Natural killer cell (primary cell): ENCODE data around the gene NRXN2. TPM values are rescaled to one million over a fixed set of nuclear protein-coding genes. Genes with fewer than 3 reads are reported as not detected.

Source experiments
- ATAC-seq, 3 donors: fragments of 150-1000 bp in 2 of 3; fragments of 200-7000 bp in 1 of 3; cut with Tn5 transposase; 1 replicate in 1 of 3; 2 replicates in 2 of 3; pipeline ENCODE4 v1.10.0; 2021; ENCODE audit warnings: mild to moderate bottlenecking in 2 of 3, moderate library complexity in 2 of 3
- DNase-seq, 2 donors: peaks; one replicate each; pipeline versions ENCODE4 v3.0.0 to v3.0.0-alpha.2; 2013 to 2021; ENCODE audit warnings: mixed read lengths in 1 of 2
- H3K27ac ChIP-seq: one replicate; pipeline ENCODE4 v1.5.1; 2013; ENCODE audit warnings: mild to moderate bottlenecking, low read length
- H3K27me3 ChIP-seq: one replicate; pipeline ENCODE4 v1.6.1; 2013; ENCODE audit warnings: low read length; ENCODE audit not compliant: control insufficient read depth, insufficient read depth
- H3K36me3 ChIP-seq: one replicate; pipeline ENCODE4 v1.6.1; 2013; ENCODE audit warnings: low read length; ENCODE audit not compliant: control insufficient read depth, insufficient read depth
- H3K4me1 ChIP-seq: one replicate; pipeline ENCODE4 v1.6.1; 2013; ENCODE audit warnings: low read length; ENCODE audit not compliant: control insufficient read depth, insufficient read depth
- H3K4me3 ChIP-seq: one replicate; pipeline ENCODE4 v1.5.1; 2013; ENCODE audit warnings: low read length
- H3K9me3 ChIP-seq: one replicate; pipeline ENCODE4 v1.6.1; 2013; ENCODE audit warnings: low read length; ENCODE audit not compliant: control insufficient read depth, insufficient read depth
- H3K27ac Mint-ChIP-seq, 2 donors: one replicate each; pipeline ENCODE4 v1.8.0; 2022; ENCODE audit warnings: mild to moderate bottlenecking in 2 of 2, mixed read lengths in 2 of 2, moderate library complexity in 1 of 2
- H3K27me3 Mint-ChIP-seq, 2 donors: one replicate each; pipeline ENCODE4 v1.8.0; 2022; ENCODE audit warnings: low read depth in 2 of 2, mixed read lengths in 2 of 2
- H3K36me3 Mint-ChIP-seq: one replicate; pipeline ENCODE4 v1.8.0; 2022; ENCODE audit warnings: mixed read lengths
- H3K4me1 Mint-ChIP-seq, 2 donors: one replicate each; pipeline ENCODE4 v1.8.0; 2022; ENCODE audit warnings: mixed read lengths in 2 of 2
- H3K4me3 Mint-ChIP-seq: one replicate; pipeline ENCODE4 v1.8.0; 2022; ENCODE audit warnings: mild to moderate bottlenecking, moderate library complexity, mixed read lengths
- H3K9me3 Mint-ChIP-seq, 2 donors: one replicate each; pipeline ENCODE4 v1.8.0; 2022; ENCODE audit warnings: mixed read lengths in 2 of 2
- WGBS: methylation state at CpG from one replicate; pipeline ENCODE4 v1.1.7; 2013; ENCODE audit warnings: missing lambda C conversion rate; ENCODE audit not compliant: insufficient coverage; 5-methylcytosine and 5-hydroxymethylcytosine counted together
- intact Hi-C: fragments of 100-400 bp; cut with micrococcal nuclease; formaldehyde crosslinking; loops from one replicate; pipeline ENCODE4 v1.14.2; 2022
- total RNA-seq, 4 donors: library from RNA; stranded (reverse); fragments of 120-200 nt in 1 of 4; gene quantifications; one replicate each; pipeline versions ENCODE4 v1.2.3 to v1.2.4, GENCODE V29; 2013 to 2022
- TF ChIP-seq, protein P1 (sequence below): fragments of 200-600 bp; IDR thresholded peaks from one replicate; pipeline ENCODE4 v1.8.0; 2022; ENCODE audit warnings: antibody characterized with exemption

The NRXN2 gene
- total RNA-seq, 3 donors from 2014 or later (not counting 1 experiment from before 2014, with no cell fraction given), result 2.9 to 9.6 (median 7.7) TPM

DNA sequence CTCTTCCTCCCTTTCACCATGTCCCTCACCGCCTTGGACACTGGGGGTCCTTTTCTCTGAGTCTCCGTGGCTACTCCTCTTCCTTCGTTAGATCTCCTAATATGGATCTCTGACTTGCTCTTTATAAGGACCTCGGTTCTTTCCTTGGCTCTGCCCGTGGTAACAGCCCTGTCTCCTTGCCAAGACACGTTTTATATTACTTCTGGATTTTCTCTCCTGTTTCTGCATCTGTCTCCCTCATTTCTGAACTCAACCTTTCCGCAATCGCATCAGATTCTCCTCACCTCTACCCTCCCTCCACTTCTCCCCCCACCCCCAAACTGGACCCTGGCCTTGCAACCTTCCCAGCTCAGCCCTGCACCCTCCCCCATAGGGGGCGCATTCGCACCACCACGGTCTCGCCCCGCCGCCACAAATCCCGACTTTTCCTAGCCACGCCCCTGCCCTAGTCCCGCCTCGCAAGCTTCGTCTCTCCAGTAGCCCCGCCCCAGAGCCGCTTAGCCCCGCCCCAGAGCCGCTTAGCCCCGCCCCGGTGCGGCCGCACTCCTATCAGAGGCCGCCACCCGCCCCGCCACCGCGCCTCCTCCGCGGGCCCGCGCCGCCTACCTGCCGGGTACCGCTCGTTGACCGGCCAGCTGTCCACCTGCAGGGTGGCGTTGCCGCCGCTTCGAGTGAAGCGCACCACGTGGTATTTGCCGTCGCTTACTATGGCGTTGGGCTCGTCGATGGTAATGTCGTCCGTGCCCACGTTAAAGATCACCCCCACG lies 93.0 kb downstream of the NRXN2 start:
- no peak overlapping the region for H3K4me3 ChIP-seq
- Mint-ChIP-seq H3K27ac (no peak overlapping the region), H3K9me3 (no peaks in the 10 kb centered on the region), H3K4me3 (no peak overlapping the region), H3K36me3 (no peaks in the 10 kb centered on the region), H3K4me1 (peaks cover 20 to 30% of the 10 kb centered on the region in 2 donors), H3K27me3 (no peaks in the 10 kb centered on the region)
- WGBS, result 89% methylated on average over 56 of the region's 56 CpGs
- no peak for ATAC-seq
- H3K9me3 ChIP-seq, result no peaks in the 10 kb centered on the region
- H3K36me3 ChIP-seq, result no peaks in the 10 kb centered on the region
- no peaks in the 10 kb centered on the region for H3K27me3 ChIP-seq
- intact Hi-C loops, result no loop called here
- TF ChIP-seq, protein P1, sequence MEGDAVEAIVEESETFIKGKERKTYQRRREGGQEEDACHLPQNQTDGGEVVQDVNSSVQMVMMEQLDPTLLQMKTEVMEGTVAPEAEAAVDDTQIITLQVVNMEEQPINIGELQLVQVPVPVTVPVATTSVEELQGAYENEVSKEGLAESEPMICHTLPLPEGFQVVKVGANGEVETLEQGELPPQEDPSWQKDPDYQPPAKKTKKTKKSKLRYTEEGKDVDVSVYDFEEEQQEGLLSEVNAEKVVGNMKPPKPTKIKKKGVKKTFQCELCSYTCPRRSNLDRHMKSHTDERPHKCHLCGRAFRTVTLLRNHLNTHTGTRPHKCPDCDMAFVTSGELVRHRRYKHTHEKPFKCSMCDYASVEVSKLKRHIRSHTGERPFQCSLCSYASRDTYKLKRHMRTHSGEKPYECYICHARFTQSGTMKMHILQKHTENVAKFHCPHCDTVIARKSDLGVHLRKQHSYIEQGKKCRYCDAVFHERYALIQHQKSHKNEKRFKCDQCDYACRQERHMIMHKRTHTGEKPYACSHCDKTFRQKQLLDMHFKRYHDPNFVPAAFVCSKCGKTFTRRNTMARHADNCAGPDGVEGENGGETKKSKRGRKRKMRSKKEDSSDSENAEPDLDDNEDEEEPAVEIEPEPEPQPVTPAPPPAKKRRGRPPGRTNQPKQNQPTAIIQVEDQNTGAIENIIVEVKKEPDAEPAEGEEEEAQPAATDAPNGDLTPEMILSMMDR, result no peak
- no peak overlapping the region for H3K27ac ChIP-seq
- no peak for DNase-seq
- H3K4me1 ChIP-seq, result peaks cover 22% of the 10 kb centered on the region

DNA sequence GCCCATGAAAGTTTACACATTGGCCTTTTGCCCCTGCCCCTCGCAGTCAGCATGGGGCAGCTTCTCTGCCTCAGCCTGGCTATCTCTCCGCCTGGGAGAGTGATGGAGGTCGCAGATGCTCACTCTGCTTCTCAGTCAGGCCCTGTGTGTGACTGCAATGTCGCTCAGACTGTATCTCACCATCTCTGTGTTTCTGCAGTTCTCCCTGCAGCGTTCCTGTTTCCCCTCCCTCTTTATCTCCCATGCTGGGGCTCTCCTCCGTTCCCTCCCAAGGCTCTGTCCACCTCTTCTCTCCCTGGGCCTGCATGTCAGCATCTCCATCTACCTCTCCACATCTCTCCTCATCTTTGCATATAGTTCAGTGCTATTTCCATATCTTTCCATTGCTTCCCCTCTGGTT lies 93.9 kb downstream of the NRXN2 start:
- Histone ChIP-seq H3K27ac (no peak overlapping the region), H3K36me3 (no peaks in the 10 kb centered on the region), H3K4me3 (no peak overlapping the region), H3K9me3 (no peaks in the 10 kb centered on the region), H3K27me3 (no peaks in the 10 kb centered on the region), H3K4me1 (peaks cover 14% of the 10 kb centered on the region)
- Mint-ChIP-seq H3K36me3 (no peaks in the 10 kb centered on the region), H3K27ac (no peak overlapping the region), H3K27me3 (no peaks in the 10 kb centered on the region), H3K4me1 (peaks cover 11 to 22% of the 10 kb centered on the region in 2 donors), H3K4me3 (no peak overlapping the region), H3K9me3 (no peaks in the 10 kb centered on the region)
- 92% methylated on average over 6 of the region's 6 CpGs for WGBS
- intact Hi-C loops, result no loop called here
- no peak for DNase-seq
- TF ChIP-seq, protein P1, result no peak
- ATAC-seq, result no peak

GRCh38 chr11:64628596-64628995 lies 94.4 kb downstream of the NRXN2 start:
- H3K27me3 Mint-ChIP-seq, result no peaks in the 10 kb centered on the region
- no peaks in the 10 kb centered on the region for H3K36me3 Mint-ChIP-seq
- intact Hi-C loops, result no loop called here
- no peak overlapping the region for H3K4me3 ChIP-seq
- H3K27ac Mint-ChIP-seq, result no peak overlapping the region
- no peaks in the 10 kb centered on the region for H3K9me3 Mint-ChIP-seq
- TF ChIP-seq, protein P1, result no peak
- no peaks in the 10 kb centered on the region for H3K27me3 ChIP-seq
- H3K4me3 Mint-ChIP-seq, result no peak overlapping the region
- H3K9me3 ChIP-seq, result no peaks in the 10 kb centered on the region
- H3K27ac ChIP-seq, result no peak overlapping the region
- peaks cover 6 to 16% of the 10 kb centered on the region in 2 donors for H3K4me1 Mint-ChIP-seq
- DNase-seq, result no peak
- ATAC-seq, result no peak
- 89% methylated on average over 2 of the region's 2 CpGs for WGBS
- peaks cover 9% of the 10 kb centered on the region for H3K4me1 ChIP-seq
- no peaks in the 10 kb centered on the region for H3K36me3 ChIP-seq

DNA sequence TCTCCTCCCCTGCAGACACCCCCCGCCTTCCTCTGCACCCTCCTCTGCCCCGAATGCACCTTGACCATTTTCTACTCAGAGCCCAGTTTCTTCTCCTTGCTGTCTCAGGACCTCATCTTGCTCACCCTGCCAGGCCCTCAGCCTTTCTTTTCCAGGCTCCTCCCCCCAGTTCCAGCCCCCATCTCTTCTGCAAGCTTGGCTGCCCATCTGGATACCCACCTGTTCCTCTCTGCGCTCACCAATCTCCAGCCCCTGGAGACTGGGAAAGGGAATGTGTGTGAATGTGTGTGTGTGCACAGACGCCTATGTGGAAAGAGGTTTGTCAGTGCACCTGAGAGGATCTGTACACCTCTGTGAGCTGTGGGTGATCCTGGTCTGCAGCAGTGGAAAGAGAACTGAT lies 95.6 kb downstream of the NRXN2 start:
- Mint-ChIP-seq H3K27ac (no peak overlapping the region), H3K4me3 (no peak overlapping the region), H3K27me3 (no peaks in the 10 kb centered on the region), H3K36me3 (no peaks in the 10 kb centered on the region), H3K4me1 (peaks cover 0 to 10% of the 10 kb centered on the region in 2 donors), H3K9me3 (no peaks in the 10 kb centered on the region)
- Histone ChIP-seq H3K4me3 (no peak overlapping the region), H3K4me1 (peaks cover 5% of the 10 kb centered on the region), H3K36me3 (no peaks in the 10 kb centered on the region), H3K27ac (no peak overlapping the region), H3K9me3 (no peaks in the 10 kb centered on the region), H3K27me3 (no peaks in the 10 kb centered on the region)
- ATAC-seq (no peak), DNase-seq (no peak)
- intact Hi-C loops, result no loop called here
- TF ChIP-seq, protein P1, result no peak
- WGBS, result 89% methylated on average over 4 of the region's 4 CpGs
